ENCODE data around the gene KRTAP5-3. TPM values are rescaled to one million over a fixed set of nuclear protein-coding genes. Genes with fewer than 3 reads are reported as not detected.
A peak's percentile ranks its signal among the peaks of the same experiment; 100 is the strongest.
"Not testable (repeated sequence)": the region's sequence is repeated elsewhere in the genome, so short reads cannot be mapped to it uniquely, and the experiment has no call there.

The KRTAP5-3 gene
- total RNA-seq: not detected

- ATAC-seq: no peak
These were observed at the start of gene KRTAP5-3 for GRCh38 chr11:1608363-1608762. TSS of gene KRTAP5-3 (minus strand) at chr11:1608463. CDS start at chr11:1608385, 78 bp downstream.

GRCh38 chr11:1656670-1657069, 48.4 kb upstream of the KRTAP5-3 start:
- no peak for DNase-seq (ENCODE audit: low spot score)
- no peak for ATAC-seq

More at GRCh38 chr11:1608363-1608762, at the start of gene KRTAP5-3:
- no peak for DNase-seq (ENCODE audit: low spot score)

- DNase-seq (ENCODE audit: low spot score) (no peak), ATAC-seq (no peak)
These were observed 47.8 kb upstream of the KRTAP5-3 start for GRCh38 chr11:1656061-1656441.

GRCh38 chr11:1655168-1656060, 47.2 kb upstream of the KRTAP5-3 start:
- peak; percentile 4 for ATAC-seq
- DNase-seq (ENCODE audit: low spot score): no peak

GRCh38 chr11:1654388-1655167, 46.3 kb upstream of the KRTAP5-3 start:
- peak; percentile 71 for ATAC-seq

GRCh38 chr11:1653541-1654387, 45.5 kb upstream of the KRTAP5-3 start:
- DNase-seq (ENCODE audit: low spot score) (no peak), ATAC-seq (peak; percentile 13)

More at GRCh38 chr11:1654388-1655167, 46.3 kb upstream of the KRTAP5-3 start:
- peak; percentile 82 for DNase-seq (ENCODE audit: low spot score)

- DNase-seq (ENCODE audit: low spot score) (peak; percentile 85), ATAC-seq (peak; percentile 87)
These were observed 44.7 kb upstream of the KRTAP5-3 start for GRCh38 chr11:1652771-1653540.

- DNase-seq (ENCODE audit: low spot score) (no peak), ATAC-seq (no peak)
These were observed 44.1 kb upstream of the KRTAP5-3 start for GRCh38 chr11:1652442-1652770.

- ATAC-seq (no peak), DNase-seq (ENCODE audit: low spot score) (no peak)
These were observed 43.8 kb upstream of the KRTAP5-3 start for GRCh38 chr11:1652026-1652425.

- ATAC-seq (no peak), DNase-seq (ENCODE audit: low spot score) (no peak)
These were observed 43.2 kb upstream of the KRTAP5-3 start for GRCh38 chr11:1651411-1651980.

GRCh38 chr11:1650918-1651262, 42.6 kb upstream of the KRTAP5-3 start:
- ATAC-seq: no peak
- DNase-seq (ENCODE audit: low spot score): no peak

- ATAC-seq: no peak
- DNase-seq (ENCODE audit: low spot score): no peak
These were observed 42.0 kb upstream of the KRTAP5-3 start for GRCh38 chr11:1650034-1650917.

- ATAC-seq (no peak), DNase-seq (ENCODE audit: low spot score) (no peak)
These were observed 40.6 kb upstream of the KRTAP5-3 start for GRCh38 chr11:1648653-1649420.

- DNase-seq (ENCODE audit: low spot score) (no peak), ATAC-seq (no peak)
These were observed 39.8 kb upstream of the KRTAP5-3 start for GRCh38 chr11:1647901-1648652.

- ATAC-seq; DNase-seq (ENCODE audit: low spot score): not testable (repeated sequence)
These were observed 38.3 kb upstream of the KRTAP5-3 start for GRCh38 chr11:1646540-1646939.

- DNase-seq (ENCODE audit: low spot score) (no peak), ATAC-seq (no peak)
These were observed 37.1 kb upstream of the KRTAP5-3 start for GRCh38 chr11:1645357-1645821.

GRCh38 chr11:1644601-1645356, 36.5 kb upstream of the KRTAP5-3 start:
- no peak for ATAC-seq
- no peak for DNase-seq (ENCODE audit: low spot score)
